Activated naive CD4-positive, alpha-beta T cell treated with anti-CD3 and anti-CD28 coated beads, Interleukin-2, amount 50 U/mL, for 16 hours (primary cell): ENCODE results near the gene LRMDA.

Experiments
- DNase-seq: peaks from one replicate; pipeline ENCODE4 v3.0.0-alpha.2; 2020

LRMDA gene

DNA sequence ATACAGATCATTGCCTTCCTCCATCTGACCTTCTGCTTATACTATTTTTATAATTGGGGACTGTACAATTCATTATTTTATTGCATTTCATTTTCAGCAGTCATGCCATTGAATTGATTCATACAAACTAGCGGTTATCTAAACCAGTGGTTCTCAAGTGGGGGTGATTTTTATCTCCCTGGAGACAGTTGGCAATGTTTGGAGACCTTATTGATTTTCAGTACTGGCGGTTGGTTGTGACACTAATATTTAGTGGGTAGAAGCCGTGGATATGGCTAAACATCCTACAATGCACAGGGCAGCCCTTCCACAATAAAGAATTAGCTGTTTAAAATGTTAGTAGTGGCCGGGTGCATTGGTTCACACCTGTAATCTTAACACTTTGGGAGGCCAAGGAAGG, 765.9 kb downstream of the LRMDA start:
- DNase-seq, result no peak

DNA sequence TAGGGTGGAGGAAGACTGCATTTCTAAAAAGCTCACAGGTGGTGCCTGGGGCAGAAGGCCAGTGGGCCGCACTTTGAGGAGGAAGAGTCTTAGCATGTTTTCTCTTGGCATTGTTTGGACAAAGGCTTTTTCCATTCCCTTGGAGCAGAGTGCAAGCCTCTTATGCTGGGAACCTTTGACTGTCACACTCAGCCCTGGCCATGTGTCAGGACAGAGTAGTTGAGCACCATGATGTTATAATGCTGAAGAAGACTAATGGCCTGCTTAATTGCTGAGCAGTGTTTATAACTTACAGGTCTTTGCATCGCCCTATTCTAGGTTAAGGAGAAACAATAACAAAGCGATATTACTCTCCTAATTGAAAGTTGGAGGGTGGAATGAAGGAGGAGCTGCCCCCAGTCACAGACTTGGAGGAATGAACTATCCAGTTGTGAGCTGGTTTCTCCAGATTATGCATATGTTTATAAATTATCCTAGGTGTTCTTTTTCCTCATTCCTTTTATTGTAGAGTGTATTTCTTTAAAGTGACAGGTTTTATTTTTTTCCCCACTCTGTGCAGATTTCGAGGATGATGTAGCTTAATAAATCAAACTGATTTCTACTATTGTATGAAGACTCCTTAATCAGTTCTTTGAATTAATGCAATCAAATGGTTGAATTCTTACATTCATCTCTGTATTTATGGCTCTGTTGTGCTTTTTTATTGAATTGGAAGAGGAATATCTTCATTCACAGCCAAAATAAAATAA, 767.0 kb downstream of the LRMDA start:
- no peak for DNase-seq

DNA sequence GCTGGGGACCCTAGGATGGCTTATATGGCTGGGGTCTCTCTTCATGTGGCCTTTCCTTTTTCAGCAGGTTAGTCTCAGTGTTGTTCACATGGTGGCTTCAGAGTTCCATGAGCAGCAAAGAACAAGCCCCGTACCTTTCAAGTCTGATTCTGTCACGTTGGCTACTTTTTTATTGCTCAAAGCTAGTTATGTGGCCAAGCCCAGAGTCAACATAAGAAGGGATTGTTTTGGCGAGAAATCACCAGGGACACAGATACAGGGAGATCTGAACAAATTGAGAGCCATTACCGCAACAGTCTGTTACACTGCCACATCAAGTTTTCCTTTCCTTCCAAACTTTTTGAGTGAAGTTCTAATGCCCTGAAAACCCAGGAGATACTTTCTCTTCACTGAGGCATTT, 770.5 kb downstream of the LRMDA start:
- DNase-seq, result no peak

DNA sequence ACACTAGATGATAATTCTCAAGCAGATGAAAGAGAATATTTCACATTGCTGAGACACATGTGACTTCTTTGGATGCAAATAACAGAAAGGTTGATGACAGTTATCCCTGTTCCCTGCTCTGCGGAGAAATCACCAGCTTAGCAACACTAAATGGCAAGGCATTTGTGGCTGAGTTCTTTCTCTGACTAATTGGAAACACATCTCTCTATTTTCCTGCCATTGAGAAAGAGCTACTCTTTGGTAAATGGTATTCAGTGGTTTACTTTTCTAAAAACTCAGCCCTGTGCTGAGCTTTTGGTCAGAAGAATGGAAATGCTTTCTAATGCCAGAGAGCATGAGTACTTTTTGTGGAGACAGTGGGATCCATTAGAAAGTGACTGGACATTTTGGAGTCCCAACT, 771.4 kb downstream of the LRMDA start:
- DNase-seq, result no peak

DNA sequence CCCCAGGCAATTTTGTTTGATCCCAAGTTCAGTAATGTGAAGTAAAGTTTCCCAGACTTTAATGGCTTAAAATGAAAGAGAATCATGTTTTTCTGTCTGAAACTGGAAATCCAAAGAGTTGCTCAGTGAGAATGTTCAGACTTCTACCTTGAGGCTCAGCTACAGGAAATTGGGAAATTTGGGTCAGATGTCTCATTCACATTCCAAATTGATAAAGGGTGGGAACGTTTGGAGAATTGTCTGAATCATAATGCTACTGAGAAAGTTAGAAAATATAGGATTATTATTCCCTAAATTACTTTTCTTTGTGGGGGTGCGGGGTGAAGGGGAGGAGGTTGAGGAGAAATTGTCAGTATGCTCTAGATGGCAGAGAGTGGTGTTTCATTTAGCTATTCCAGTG, 773.9 kb downstream of the LRMDA start:
- DNase-seq, result no peak

DNA sequence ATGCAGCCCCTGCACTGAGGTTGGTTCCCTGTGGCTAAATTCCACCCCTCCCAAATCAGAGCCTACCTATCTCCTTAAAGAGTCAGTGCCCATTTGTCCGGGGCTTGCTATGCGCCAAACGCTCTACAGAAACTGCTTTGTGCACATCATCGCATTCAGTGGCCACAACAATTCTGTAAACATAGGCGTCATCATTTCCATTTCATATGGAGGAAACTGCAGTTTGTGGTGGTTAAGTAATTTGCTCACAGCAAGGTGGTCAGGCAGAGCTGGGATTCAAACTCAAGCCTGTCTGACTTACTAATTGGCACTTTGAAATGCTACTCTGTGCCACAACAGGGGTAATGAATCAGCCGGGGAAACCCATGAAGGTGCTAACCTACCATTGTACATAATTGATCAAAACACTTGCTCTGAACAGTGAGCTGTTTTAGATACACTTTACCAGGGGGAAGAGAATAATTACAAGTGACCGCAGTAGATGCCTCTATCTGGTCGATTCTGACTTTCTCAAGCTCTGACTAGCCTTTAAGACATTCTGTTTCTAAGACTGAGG, 775.5 kb downstream of the LRMDA start:
- DNase-seq, result no peak

DNA sequence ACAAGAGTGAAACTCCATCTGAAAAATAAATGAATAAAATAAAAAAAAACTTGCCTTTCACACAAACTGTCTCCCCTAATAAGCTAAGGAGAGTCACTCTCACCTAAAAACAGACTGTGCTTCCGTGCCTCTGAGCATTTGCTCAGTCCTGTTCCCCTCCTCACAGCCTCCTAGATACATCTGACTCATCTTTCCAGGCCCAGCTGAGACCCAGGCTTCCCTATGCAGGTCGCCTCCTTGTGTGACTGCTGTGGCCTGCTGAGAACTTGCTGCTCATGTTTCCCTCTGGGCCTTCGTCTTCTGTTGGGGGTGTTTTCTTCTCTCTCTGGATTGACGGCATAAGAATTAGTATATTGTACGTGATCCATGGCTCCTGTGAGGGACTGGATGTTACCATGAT, 777.7 kb downstream of the LRMDA start:
- DNase-seq, result no peak

DNA sequence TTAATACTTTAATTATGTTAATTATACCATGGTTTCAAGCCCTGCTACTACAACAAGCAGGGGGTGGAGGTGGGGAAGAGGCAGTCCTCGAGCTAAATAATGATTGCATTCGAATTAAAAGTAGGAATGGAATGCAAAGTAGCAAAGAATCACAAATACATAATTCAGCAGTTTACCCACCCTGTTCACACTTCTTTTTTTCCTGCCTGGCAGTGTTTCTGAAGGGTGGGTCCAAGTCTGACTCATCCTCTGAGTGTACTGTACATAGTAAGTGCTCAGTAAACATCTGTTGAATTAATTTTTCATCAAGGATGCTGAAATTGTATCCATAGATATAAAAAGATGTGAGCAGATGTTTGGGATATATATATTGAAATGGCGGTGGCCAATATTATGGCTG, 778.8 kb downstream of the LRMDA start:
- DNase-seq, result no peak

DNA sequence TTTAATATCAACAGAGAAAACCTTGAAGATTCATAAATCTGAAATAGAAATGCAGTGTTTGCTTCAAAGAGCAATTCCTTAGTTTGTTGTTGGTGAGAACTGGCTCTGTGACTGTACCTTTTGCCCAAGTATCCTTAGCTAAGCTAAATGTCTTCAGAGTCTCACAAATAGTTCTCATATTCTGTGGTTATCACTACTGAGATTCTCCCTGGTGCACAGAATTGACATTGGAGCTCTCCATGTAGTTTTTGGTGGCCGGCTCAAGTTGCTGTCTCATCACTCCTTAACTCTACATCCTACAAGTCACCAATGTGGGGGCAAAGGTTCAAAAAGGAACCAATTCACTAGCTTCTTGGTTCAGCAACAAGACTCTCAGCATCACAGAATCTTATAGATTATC, 780.3 kb downstream of the LRMDA start:
- DNase-seq, result no peak

DNA sequence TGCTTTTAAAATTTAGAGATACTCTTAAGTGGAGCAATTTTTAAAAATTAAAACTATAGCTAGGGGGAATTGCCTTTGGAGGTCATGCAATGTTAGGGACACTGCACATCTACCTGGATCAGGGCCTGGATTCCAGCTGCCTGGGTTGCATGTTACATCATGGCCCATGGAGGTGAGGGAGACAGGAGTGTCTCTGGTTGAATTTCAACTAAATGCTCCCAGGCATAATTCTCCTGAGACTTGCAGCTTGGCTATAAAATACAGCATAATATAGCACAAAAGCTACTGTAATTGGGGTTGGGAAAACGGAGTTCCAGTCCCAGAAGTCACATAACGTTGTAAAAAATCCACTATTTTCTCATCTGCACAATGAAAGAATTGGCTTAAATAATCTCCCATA, 782.5 kb downstream of the LRMDA start:
- DNase-seq, result no peak

DNA sequence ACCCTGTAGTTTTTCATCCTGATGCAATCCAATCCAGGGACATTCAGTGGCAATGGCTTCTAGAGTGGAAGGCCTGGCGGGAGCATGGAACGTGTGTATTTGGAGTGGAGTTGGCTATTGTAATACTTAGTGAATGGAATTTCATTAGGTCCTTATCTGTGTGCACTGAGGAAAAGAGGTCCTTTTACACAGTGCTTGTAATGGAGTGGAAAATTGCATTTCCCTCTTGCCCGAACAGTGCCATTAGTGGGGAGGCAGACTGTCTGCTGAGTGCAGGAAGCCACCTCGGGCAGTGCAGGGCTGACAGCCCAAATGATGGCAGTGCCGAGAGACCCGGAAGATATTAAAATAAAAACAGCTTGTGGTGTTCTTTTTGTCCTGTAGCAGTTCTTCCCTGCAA, 786.6 kb downstream of the LRMDA start:
- DNase-seq, result no peak

DNA sequence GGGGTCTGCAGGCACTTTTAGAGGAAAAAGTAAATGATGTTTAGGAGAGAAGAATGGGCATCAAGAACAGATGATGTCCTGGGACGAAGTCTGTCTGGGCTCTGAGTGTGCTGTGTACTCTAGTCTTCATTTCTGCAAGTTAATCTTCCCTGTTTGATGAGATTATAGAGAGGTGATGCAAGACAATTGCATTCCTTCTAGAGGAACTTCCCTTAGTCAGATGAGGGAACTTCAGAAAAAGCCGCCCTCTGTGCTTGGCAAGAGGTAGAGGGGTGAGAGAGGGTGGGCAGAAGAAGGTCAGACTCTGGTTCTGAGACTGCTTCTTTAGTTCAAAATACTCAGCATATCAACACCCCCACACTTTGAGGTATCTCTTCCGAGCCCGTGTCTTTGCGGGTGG, 797.9 kb downstream of the LRMDA start:
- DNase-seq, result no peak

DNA sequence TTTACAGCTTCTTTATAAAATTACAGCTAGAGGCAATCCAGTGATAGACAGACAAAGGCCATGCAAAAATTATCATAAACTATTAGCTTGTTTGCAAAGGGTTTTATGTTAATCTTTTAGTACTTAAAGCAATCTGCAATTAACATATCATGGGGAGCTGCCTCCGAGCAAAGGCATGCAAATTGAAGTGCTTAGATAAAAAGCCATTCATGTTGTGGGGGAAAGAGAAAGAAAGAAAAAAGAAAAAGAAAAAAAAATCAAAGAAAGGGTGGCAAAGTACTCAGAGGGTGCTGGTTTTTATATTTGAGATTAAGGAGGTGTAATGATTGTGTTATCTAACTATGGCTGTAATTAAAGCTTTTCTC, 799.5 kb downstream of the LRMDA start:
- no peak for DNase-seq

DNA sequence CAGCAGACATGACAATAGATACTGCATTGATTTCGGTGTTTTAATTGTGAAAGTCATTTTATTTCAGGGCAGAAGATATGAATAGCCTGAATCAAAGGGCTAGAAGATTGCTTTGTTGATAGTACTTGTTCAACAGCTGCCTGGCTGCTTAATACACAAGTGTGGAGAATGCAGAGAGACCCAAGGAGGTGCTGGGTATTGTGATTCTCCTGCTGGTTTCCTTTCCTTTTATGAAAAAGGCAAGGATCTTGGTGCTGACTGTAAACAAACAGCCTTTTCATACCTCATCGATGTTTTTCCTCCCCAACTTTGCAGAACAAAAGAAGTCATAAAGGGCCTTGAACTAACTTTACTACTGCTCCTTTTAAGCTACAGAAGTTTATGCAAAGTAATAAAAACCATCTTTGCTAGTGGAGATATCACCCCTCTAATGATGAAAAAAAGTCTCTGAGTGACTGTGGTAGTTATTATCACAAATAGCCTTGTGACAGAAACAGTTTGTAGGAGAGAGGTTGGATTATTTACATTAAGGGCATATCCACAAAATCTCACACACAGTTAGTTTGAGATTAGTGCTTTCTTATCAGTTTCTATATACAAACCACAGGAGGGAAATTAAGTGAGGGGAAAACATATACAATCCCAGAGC, 800.0 kb downstream of the LRMDA start:
- no peak for DNase-seq

DNA sequence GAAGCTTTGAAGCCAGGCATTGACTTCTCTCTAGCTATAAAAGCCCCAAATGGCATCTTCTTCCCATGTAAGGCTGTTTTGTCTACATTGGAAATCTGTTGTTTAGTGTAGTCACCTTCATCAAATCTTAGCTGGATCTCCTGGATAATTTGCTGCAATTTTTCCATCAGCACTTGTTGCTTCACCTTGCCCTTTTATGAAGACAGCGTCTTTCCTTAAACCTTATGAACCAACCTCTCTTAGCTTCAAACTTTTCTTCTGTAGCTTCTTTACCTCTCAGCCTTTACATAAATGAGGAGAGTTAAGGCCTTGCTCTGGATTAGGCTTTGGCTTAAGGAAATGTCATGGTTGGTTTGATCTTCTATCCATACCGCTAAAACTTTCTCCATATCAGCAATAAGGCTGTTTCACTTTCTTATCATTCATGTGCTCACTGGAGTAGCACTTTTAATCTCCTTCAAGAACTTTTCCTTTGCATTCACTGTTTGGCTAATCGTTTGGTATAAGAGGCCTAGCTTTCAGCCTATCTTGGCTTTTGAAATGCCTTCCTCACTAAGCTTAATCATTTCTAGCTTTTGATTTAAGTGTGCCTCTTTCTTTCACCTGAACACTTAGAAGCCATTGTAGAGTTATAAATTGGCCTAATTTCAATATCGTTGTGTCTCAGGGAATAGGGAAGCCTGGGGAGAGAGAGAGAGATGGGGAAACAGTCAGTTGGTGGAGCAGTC, 803.2 kb downstream of the LRMDA start:
- no peak for DNase-seq

DNA sequence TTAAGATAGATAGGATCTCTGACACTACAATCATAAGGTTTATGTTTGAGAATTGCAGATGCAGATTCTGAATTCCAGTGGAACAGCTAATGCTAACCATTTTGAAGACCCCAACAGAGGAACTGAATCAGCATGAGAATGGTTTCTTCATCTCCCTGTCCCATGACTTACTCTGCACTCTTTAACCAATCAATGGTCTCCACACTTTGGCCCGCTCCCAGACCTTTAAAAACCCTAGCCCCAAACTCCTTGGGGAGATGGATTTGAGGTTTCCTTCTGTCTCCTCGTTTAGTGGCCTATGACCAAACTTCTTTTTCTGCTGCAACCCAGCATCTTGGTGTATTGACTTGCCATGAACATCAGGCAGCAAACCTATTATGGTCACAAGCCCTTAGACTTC, 804.9 kb downstream of the LRMDA start:
- DNase-seq, result no peak

DNA sequence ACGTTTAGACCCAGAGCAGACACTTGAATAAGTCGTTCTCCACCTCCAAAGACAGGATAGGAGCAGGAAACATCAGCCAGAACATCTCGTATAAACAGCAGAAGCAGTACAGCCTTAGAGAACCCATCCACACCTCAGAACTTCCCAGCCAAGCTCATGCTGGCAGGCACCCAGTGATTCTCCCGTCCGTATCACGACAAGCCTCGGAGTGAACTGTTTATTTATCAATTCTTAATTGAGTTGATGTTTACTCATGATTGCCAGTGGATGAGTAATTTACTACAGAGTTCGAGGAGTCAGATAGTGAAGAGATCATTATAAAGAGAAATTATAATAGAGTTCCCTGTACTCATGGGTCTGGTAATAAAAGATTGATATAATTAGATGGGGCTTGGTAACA, 811.5 kb downstream of the LRMDA start:
- DNase-seq, result no peak

DNA sequence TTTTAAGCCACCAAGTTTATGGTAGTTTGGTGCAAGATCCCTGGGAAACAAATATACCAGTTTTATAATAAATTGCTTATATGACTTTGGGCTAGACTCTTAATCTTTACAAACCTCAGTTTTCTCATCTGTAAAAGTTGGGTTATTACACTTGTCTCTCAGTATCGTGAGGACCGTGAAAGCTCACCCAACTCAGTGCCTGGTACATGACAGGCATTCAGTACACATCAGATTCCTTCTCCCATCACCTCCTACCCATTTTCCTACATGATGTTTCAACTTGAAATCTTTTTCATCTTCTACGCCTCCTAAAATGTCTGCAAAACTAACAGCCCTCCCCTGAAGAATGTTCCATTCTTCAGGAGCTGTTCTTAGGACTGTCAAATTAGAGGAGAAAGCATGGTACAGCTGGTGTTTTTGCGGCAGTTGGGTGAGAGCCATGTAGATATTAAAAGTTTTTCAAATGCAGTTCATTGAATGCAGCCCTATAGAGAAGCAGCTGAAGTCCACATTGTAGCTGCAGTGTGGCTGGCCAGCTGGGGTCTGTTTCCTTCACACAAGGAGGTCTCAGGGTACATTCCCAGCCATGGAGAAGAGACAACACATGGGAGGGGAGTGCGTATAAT, 812.8 kb downstream of the LRMDA start:
- no peak for DNase-seq

DNA sequence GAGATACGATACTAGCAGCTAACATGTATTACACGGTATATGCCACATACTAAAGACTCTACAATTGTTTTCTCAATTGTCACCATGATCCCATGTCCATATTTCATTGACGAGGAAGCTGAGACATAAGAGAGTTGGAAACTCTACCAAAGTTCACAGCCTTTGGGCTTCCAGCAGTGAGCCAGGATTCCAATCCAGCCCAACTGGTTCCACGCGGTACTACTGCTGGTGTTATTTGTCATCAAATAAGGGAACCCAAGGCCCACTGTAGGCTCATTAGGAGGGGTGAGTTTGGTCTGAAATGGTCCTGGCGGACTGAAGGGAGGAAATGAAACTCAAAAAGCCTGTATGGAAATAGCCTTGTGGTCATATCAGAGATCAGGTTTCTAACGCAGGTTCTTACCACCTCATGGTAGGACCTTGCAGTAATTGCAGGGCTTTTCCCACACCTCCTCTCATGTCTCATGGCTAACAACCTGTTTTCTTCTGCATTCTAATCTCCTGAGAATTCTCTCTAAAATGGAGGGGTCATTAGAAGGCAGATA, 814.6 kb downstream of the LRMDA start:
- DNase-seq, result no peak

DNA sequence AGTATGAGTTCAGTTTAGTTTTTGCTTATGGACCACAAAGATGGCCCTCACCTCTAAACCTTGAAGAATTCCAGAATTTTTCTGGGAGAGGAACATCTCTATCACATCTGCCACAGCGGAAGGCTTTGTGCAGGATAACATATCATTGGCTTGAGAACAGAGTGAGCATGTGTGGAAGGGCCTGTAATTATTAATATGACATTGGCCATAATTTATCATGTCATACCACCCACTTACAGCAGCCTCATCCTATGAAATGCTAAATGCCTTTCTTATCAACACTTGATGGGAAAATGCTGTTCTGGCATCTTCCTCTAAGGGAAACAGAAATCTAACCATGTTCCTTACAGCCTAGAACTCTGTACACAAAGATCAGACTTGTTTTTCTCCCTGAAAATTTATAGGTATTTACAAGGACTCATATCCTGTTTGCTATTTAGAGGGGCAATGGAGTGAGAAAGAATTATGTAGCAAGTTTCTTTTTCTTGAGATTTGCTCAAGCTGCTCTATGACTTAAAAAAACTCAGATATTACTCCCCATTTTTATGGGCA, 817.3 kb downstream of the LRMDA start:
- no peak for DNase-seq

DNA sequence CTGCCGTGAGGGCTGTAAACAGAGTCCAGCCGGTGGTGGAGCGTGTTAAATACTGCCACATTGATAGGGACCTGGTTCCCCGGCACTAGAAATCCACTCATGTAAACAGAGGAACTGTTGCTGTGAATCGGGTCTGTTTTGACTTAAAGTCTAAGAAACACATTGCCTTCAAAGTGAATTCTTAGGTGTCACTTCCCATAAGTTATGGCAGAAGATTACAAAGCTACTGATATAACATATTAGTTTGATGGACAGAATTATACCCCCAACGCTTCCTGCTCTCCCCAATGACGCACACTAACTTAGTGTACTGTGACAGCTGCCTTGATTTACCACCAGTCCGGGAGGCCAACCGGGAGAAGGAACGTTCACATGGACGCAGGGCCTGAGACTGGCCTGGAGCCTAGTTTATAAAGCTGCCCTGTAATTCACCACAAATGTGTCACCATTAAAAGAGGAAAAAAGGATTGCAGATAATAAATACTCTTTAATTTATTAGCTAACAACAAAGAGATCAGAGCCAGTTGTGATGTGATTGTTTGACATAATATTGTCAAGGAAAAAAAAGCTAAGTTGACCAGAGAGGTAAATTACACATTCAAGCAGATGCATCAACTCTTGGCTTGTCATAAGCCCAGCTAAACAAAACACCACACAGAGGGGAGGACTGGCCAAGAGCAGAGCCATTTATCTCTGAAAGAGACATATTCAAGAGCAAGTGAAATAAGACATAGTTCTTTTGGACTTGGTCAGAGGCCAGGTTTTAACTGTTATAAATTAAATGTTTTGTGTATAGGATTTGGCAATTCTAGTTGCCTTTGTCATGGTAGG, 820.6 kb downstream of the LRMDA start:
- DNase-seq, result no peak

DNA sequence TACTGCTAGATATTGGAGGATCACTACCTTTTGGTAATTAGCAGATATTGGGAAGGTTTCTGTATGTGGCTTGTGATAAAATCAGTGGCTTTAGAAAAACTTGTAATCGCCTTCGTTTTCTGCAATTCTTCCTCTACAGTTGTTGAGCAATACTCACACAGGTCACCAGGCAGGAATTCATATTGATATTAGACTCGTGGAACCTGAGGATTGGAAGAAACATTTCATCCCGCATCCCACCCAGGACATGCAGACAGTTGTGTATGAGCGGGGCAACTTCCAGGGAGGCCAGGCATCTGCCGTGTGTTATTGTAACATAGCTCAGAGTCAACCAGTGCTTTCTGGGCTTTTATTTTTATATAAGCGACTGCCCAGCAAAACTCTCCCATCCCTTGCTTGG, 821.3 kb downstream of the LRMDA start:
- DNase-seq, result no peak
